SU-DHL-6 (cell line): Measurements from ENCODE around the gene RASGRP3.

Experiments used
- EZH2phosphoT487 ChIP-seq: fragments of 200-600 bp; sonication (generic), shearing (Covaris generic); conservative IDR thresholded peaks from 2 replicates; pipeline ENCODE4 v1.6.1; 2018; ENCODE audit warnings: mild to moderate bottlenecking, antibody characterized with exemption, low read length, moderate library complexity, mixed read lengths
- TF ChIP-seq, protein P1 (sequence below): fragments of 200-600 bp; sonication (generic); IDR thresholded peaks from one replicate; pipeline ENCODE4 v1.5.1; 2017; ENCODE audit warnings: antibody characterized with exemption, mild to moderate bottlenecking, low read length, moderate library complexity; ENCODE audit not compliant: insufficient read depth, poor library complexity, severe bottlenecking

DNA sequence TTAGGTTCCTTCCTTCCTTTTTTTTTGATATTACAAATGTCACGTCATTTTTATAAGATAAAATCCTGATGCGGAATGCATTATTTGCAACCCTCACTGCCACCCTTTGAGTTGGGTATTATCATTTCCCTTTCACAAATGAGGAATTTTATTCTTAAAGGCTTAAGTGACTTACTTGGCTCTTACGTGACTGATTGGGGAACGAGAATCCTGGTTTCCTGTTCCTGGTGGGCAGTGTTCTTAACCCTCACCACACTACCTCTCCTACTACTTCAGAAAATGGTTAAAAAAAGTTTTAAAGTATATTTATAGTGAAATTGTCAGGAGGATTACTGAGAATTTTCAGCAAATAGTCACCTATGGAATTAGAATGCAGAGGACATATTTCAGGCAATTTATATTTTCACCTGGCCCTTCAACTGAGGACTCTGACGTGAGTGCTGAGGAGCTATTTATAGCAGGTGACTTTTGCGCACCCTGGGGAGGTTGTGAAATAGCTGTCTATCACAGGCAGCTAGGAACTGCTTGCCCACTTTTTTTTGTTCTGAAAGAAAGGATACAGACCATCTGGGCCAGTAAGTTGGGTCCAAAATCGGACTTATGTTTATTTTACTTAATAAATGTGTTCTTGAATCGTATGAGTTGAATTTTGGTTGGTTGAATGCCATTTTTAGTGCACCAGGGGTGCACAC, 18.7 kb upstream of the RASGRP3 start:
- TF ChIP-seq, protein P1, sequence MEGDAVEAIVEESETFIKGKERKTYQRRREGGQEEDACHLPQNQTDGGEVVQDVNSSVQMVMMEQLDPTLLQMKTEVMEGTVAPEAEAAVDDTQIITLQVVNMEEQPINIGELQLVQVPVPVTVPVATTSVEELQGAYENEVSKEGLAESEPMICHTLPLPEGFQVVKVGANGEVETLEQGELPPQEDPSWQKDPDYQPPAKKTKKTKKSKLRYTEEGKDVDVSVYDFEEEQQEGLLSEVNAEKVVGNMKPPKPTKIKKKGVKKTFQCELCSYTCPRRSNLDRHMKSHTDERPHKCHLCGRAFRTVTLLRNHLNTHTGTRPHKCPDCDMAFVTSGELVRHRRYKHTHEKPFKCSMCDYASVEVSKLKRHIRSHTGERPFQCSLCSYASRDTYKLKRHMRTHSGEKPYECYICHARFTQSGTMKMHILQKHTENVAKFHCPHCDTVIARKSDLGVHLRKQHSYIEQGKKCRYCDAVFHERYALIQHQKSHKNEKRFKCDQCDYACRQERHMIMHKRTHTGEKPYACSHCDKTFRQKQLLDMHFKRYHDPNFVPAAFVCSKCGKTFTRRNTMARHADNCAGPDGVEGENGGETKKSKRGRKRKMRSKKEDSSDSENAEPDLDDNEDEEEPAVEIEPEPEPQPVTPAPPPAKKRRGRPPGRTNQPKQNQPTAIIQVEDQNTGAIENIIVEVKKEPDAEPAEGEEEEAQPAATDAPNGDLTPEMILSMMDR: no peak
- no peak for TF ChIP-seq EZH2phosphoT487
